Measurements from ENCODE around the gene COL4A3.
A peak's percentile ranks its signal among the peaks of the same experiment; 100 is the strongest.

Gene COL4A3

GRCh38 chr2:227296671-227297405, 132.4 kb downstream of the COL4A3 start:
- no peak for DNase-seq

- DNase-seq: no peak
Measured at GRCh38 chr2:227301523-227301922, 137.1 kb downstream of the COL4A3 start.

- DNase-seq: no peak
Measured at GRCh38 chr2:227308784-227309183, 144.4 kb downstream of the COL4A3 start.

GRCh38 chr2:227310756-227311110, 146.3 kb downstream of the COL4A3 start:
- no peak for DNase-seq

- no peak for DNase-seq
Measured at GRCh38 chr2:227311861-227312506, 147.6 kb downstream of the COL4A3 start.

GRCh38 chr2:227312579-227312978, 148.2 kb downstream of the COL4A3 start:
- DNase-seq: no peak

- no peak for DNase-seq
Measured at GRCh38 chr2:227313310-227313709, 148.9 kb downstream of the COL4A3 start.

GRCh38 chr2:227317834-227318233, 153.4 kb downstream of the COL4A3 start:
- no peak for DNase-seq

GRCh38 chr2:227320305-227321094, 156.1 kb downstream of the COL4A3 start:
- DNase-seq: no peak

- no peak for DNase-seq
Measured at GRCh38 chr2:227322530-227323205, 158.2 kb downstream of the COL4A3 start.

GRCh38 chr2:227323818-227324217, 159.4 kb downstream of the COL4A3 start:
- no peak for DNase-seq

- DNase-seq: no peak
Measured at GRCh38 chr2:227324642-227324994, 160.2 kb downstream of the COL4A3 start.

GRCh38 chr2:227324995-227325838, 160.8 kb downstream of the COL4A3 start, which contains the start of gene MFF:
TSS of gene MFF (plus strand) at chr2:227325251. CDS start at chr2:227330666, 5,415 bp downstream.
- peak; percentile 94 for DNase-seq

GRCh38 chr2:227325839-227326195, 161.4 kb downstream of the COL4A3 start:
- DNase-seq: no peak

- DNase-seq: no peak
Measured at GRCh38 chr2:227326783-227327182, 162.4 kb downstream of the COL4A3 start.

- DNase-seq: no peak
Measured at GRCh38 chr2:227335713-227336112, 171.3 kb downstream of the COL4A3 start.

GRCh38 chr2:227337442-227337841, 173.0 kb downstream of the COL4A3 start:
- DNase-seq: no peak

- no peak for DNase-seq
Measured at GRCh38 chr2:227339098-227339599, 174.7 kb downstream of the COL4A3 start.

- no peak for DNase-seq
Measured at GRCh38 chr2:227340106-227340505, 175.7 kb downstream of the COL4A3 start.

GRCh38 chr2:227341553-227341952, 177.1 kb downstream of the COL4A3 start:
- no peak for DNase-seq

GRCh38 chr2:227344231-227344630, 179.8 kb downstream of the COL4A3 start:
- DNase-seq: no peak

- DNase-seq: no peak
Measured at GRCh38 chr2:227347117-227347516, 182.7 kb downstream of the COL4A3 start.
